Activated T-cell treated with anti-CD3 and anti-CD28 coated beads, Interleukin-2, amount 50 U/mL, for 72 hours (primary cell): ENCODE results near the gene NAP1L1. TPM values are rescaled to one million over a fixed set of nuclear protein-coding genes. Genes with fewer than 3 reads are reported as not detected.

ENCODE experiments used
- ATAC-seq, 2 donors: fragments of 150-1000 bp; cut with Tn5 transposase; replicated peaks in 1 of 2; 2 replicates each; pipeline ENCODE4 v1.10.0; 2021; ENCODE audit warnings: moderate library complexity in 2 of 2, mild to moderate bottlenecking in 1 of 2
- DNase-seq, 2 donors: peaks; one replicate each; pipeline ENCODE4 v3.0.0; 2021 to 2022; ENCODE audit warnings: mixed read lengths in 1 of 2
- H3K27ac Mint-ChIP-seq: one replicate; pipeline ENCODE4 v1.8.0; 2022; ENCODE audit warnings: mild to moderate bottlenecking, moderate library complexity, mixed read lengths
- H3K27me3 Mint-ChIP-seq: one replicate; pipeline ENCODE4 v1.8.0; 2022; ENCODE audit warnings: low read depth, mixed read lengths
- H3K36me3 Mint-ChIP-seq, 2 donors: one replicate each; pipeline ENCODE4 v1.8.0; 2022; ENCODE audit warnings: mixed read lengths in 2 of 2, mild to moderate bottlenecking in 1 of 2; ENCODE audit not compliant: insufficient read depth in 2 of 2
- H3K4me1 Mint-ChIP-seq: one replicate; pipeline ENCODE4 v1.8.0; 2022; ENCODE audit warnings: low read depth, mixed read lengths
- H3K4me3 Mint-ChIP-seq, 2 donors: one replicate each; pipeline ENCODE4 v1.8.0; 2022; ENCODE audit warnings: mild to moderate bottlenecking in 2 of 2, mixed read lengths in 2 of 2, moderate library complexity in 2 of 2
- H3K9me3 Mint-ChIP-seq, 2 donors: one replicate each; pipeline ENCODE4 v1.8.0; 2022; ENCODE audit warnings: mixed read lengths in 2 of 2
- total RNA-seq, 2 donors: library from RNA; stranded (reverse); gene quantifications; one replicate each; pipeline ENCODE4 v1.2.3, GENCODE V29; 2022

The NAP1L1 gene
- total RNA-seq, 2 donors from 2014 or later, result 849 to 969 TPM

GRCh38 chr12:76075448-76075847 lies 9.0 kb downstream of the NAP1L1 start:
- DNase-seq, result no peak
- Mint-ChIP-seq H3K27ac (no peak overlapping the region), H3K36me3 (peaks cover 20 to 35% of the 10 kb centered on the region in 2 donors), H3K9me3 (peaks cover 0 to 4% of the 10 kb centered on the region in 2 donors), H3K4me1 (peaks cover 82% of the 10 kb centered on the region), H3K27me3 (no peaks in the 10 kb centered on the region), H3K4me3 (no peak overlapping the region)
- no peak for ATAC-seq

- ATAC-seq, result no peak
- H3K27me3 Mint-ChIP-seq, result no peaks in the 10 kb centered on the region
- peaks cover 79% of the 10 kb centered on the region for H3K4me1 Mint-ChIP-seq
- H3K9me3 Mint-ChIP-seq, result peaks cover 0 to 4% of the 10 kb centered on the region in 2 donors
- no peak for DNase-seq
- H3K27ac Mint-ChIP-seq, result no peak overlapping the region
- H3K4me3 Mint-ChIP-seq, result no peak overlapping the region
- H3K36me3 Mint-ChIP-seq, result peaks cover 18 to 37% of the 10 kb centered on the region in 2 donors
Observed at GRCh38 chr12:76074701-76075336, 9.7 kb downstream of the NAP1L1 start.

GRCh38 chr12:76073561-76073960 lies 10.9 kb downstream of the NAP1L1 start:
- peak overlapping the region; percentile 1 for H3K27ac Mint-ChIP-seq
- peaks cover 18 to 29% of the 10 kb centered on the region in 2 donors for H3K36me3 Mint-ChIP-seq
- no peaks in the 10 kb centered on the region for H3K27me3 Mint-ChIP-seq
- DNase-seq (no peak), ATAC-seq (no peak)
- peaks cover 72% of the 10 kb centered on the region for H3K4me1 Mint-ChIP-seq
- peaks cover 0 to under 1% of the 10 kb centered on the region in 2 donors for H3K9me3 Mint-ChIP-seq
- H3K4me3 Mint-ChIP-seq, result no peak overlapping the region

GRCh38 chr12:76072568-76072967 lies 11.9 kb downstream of the NAP1L1 start:
- Mint-ChIP-seq H3K27ac (no peak overlapping the region), H3K27me3 (no peaks in the 10 kb centered on the region), H3K4me3 (no peak overlapping the region), H3K36me3 (peaks cover 19 to 33% of the 10 kb centered on the region in 2 donors), H3K9me3 (no peaks in the 10 kb centered on the region), H3K4me1 (peaks cover 71% of the 10 kb centered on the region)
- DNase-seq (no peak), ATAC-seq (no peak)

- Mint-ChIP-seq H3K4me1 (peaks cover 52% of the 10 kb centered on the region), H3K27ac (peak overlapping the region; percentile 34), H3K4me3 (no peak overlapping the region), H3K27me3 (no peaks in the 10 kb centered on the region), H3K36me3 (peaks cover 32 to 59% of the 10 kb centered on the region in 2 donors), H3K9me3 (peaks cover 4 to 6% of the 10 kb centered on the region in 2 donors)
- DNase-seq, result no peak
- ATAC-seq, result no peak
Observed at GRCh38 chr12:76069339-76069738, 15.1 kb downstream of the NAP1L1 start.

- H3K27me3 Mint-ChIP-seq, result no peaks in the 10 kb centered on the region
- DNase-seq (no peak), ATAC-seq (no peak)
- peaks cover 31 to 63% of the 10 kb centered on the region in 2 donors for H3K36me3 Mint-ChIP-seq
- H3K4me3 Mint-ChIP-seq, result no peak overlapping the region
- peaks cover 46% of the 10 kb centered on the region for H3K4me1 Mint-ChIP-seq
- peaks cover 4 to 6% of the 10 kb centered on the region in 2 donors for H3K9me3 Mint-ChIP-seq
- H3K27ac Mint-ChIP-seq, result peak overlapping the region; percentile 38
Observed at GRCh38 chr12:76065917-76066316, 18.6 kb downstream of the NAP1L1 start.

- DNase-seq, result no peak
- Mint-ChIP-seq H3K4me1 (peaks cover 48% of the 10 kb centered on the region), H3K4me3 (no peak overlapping the region), H3K27ac (peak overlapping the region; percentile 83), H3K36me3 (peaks cover 31 to 62% of the 10 kb centered on the region in 2 donors), H3K27me3 (no peaks in the 10 kb centered on the region), H3K9me3 (peaks cover 4 to 6% of the 10 kb centered on the region in 2 donors)
- ATAC-seq, result no peak
Observed at GRCh38 chr12:76064904-76065303, 19.6 kb downstream of the NAP1L1 start.

- Mint-ChIP-seq H3K27ac (peak overlapping the region; percentile 79), H3K27me3 (no peaks in the 10 kb centered on the region), H3K4me1 (peaks cover 37% of the 10 kb centered on the region), H3K9me3 (peaks cover 3 to 4% of the 10 kb centered on the region in 2 donors), H3K36me3 (peaks cover 19 to 55% of the 10 kb centered on the region in 2 donors), H3K4me3 (no peak overlapping the region)
- ATAC-seq, result peak in 1 of 2 donors; percentile 55
- no peak for DNase-seq
Observed at GRCh38 chr12:76060111-76060510, 24.4 kb downstream of the NAP1L1 start.

GRCh38 chr12:76057326-76057725 lies 27.2 kb downstream of the NAP1L1 start:
- ATAC-seq (no peak), DNase-seq (no peak)
- H3K9me3 Mint-ChIP-seq, result no peaks in the 10 kb centered on the region
- H3K27me3 Mint-ChIP-seq, result no peaks in the 10 kb centered on the region
- H3K4me3 Mint-ChIP-seq, result no peak overlapping the region
- no peak overlapping the region for H3K27ac Mint-ChIP-seq
- peaks cover 13% of the 10 kb centered on the region for H3K4me1 Mint-ChIP-seq
- H3K36me3 Mint-ChIP-seq, result peaks cover 8 to 43% of the 10 kb centered on the region in 2 donors

GRCh38 chr12:76055393-76055792 lies 29.1 kb downstream of the NAP1L1 start:
- no peaks in the 10 kb centered on the region for H3K27me3 Mint-ChIP-seq
- H3K27ac Mint-ChIP-seq, result no peak overlapping the region
- peaks cover 8% of the 10 kb centered on the region for H3K4me1 Mint-ChIP-seq
- ATAC-seq, result no peak
- H3K36me3 Mint-ChIP-seq, result peaks cover 8 to 45% of the 10 kb centered on the region in 2 donors
- no peak overlapping the region for H3K4me3 Mint-ChIP-seq
- no peak for DNase-seq
- no peaks in the 10 kb centered on the region for H3K9me3 Mint-ChIP-seq

- H3K4me3 Mint-ChIP-seq, result no peak overlapping the region
- H3K36me3 Mint-ChIP-seq, result peaks cover 3 to 40% of the 10 kb centered on the region in 2 donors
- H3K9me3 Mint-ChIP-seq, result no peaks in the 10 kb centered on the region
- peak overlapping the region; percentile 18 for H3K27ac Mint-ChIP-seq
- no peaks in the 10 kb centered on the region for H3K27me3 Mint-ChIP-seq
- ATAC-seq (no peak), DNase-seq (no peak)
- H3K4me1 Mint-ChIP-seq, result peaks cover 8% of the 10 kb centered on the region
Observed at GRCh38 chr12:76049575-76050251, 34.8 kb downstream of the NAP1L1 start.

- Mint-ChIP-seq H3K36me3 (peaks cover 4 to 34% of the 10 kb centered on the region in 2 donors), H3K27me3 (no peaks in the 10 kb centered on the region), H3K4me3 (no peak overlapping the region), H3K4me1 (peaks cover 8% of the 10 kb centered on the region), H3K27ac (no peak overlapping the region), H3K9me3 (no peaks in the 10 kb centered on the region)
- ATAC-seq, result no peak
- DNase-seq, result no peak
Observed at GRCh38 chr12:76047742-76048141, 36.7 kb downstream of the NAP1L1 start.

- peak overlapping the region; percentile 23 for H3K27ac Mint-ChIP-seq
- no peaks in the 10 kb centered on the region for H3K9me3 Mint-ChIP-seq
- peaks cover 8% of the 10 kb centered on the region for H3K4me1 Mint-ChIP-seq
- H3K36me3 Mint-ChIP-seq, result peaks cover 2 to 27% of the 10 kb centered on the region in 2 donors
- no peak overlapping the region for H3K4me3 Mint-ChIP-seq
- H3K27me3 Mint-ChIP-seq, result no peaks in the 10 kb centered on the region
- ATAC-seq (no peak), DNase-seq (no peak)
Observed at GRCh38 chr12:76047060-76047459, 37.4 kb downstream of the NAP1L1 start.
